ENCODE data around the gene PIF1. TPM values are rescaled to one million over a fixed set of nuclear protein-coding genes. Genes with fewer than 3 reads are reported as not detected.
A peak's percentile ranks its signal among the peaks of the same experiment; 100 is the strongest.

The PIF1 gene, protein sequence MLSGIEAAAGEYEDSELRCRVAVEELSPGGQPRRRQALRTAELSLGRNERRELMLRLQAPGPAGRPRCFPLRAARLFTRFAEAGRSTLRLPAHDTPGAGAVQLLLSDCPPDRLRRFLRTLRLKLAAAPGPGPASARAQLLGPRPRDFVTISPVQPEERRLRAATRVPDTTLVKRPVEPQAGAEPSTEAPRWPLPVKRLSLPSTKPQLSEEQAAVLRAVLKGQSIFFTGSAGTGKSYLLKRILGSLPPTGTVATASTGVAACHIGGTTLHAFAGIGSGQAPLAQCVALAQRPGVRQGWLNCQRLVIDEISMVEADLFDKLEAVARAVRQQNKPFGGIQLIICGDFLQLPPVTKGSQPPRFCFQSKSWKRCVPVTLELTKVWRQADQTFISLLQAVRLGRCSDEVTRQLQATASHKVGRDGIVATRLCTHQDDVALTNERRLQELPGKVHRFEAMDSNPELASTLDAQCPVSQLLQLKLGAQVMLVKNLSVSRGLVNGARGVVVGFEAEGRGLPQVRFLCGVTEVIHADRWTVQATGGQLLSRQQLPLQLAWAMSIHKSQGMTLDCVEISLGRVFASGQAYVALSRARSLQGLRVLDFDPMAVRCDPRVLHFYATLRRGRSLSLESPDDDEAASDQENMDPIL
- 0.99 TPM for total RNA-seq

DNA sequence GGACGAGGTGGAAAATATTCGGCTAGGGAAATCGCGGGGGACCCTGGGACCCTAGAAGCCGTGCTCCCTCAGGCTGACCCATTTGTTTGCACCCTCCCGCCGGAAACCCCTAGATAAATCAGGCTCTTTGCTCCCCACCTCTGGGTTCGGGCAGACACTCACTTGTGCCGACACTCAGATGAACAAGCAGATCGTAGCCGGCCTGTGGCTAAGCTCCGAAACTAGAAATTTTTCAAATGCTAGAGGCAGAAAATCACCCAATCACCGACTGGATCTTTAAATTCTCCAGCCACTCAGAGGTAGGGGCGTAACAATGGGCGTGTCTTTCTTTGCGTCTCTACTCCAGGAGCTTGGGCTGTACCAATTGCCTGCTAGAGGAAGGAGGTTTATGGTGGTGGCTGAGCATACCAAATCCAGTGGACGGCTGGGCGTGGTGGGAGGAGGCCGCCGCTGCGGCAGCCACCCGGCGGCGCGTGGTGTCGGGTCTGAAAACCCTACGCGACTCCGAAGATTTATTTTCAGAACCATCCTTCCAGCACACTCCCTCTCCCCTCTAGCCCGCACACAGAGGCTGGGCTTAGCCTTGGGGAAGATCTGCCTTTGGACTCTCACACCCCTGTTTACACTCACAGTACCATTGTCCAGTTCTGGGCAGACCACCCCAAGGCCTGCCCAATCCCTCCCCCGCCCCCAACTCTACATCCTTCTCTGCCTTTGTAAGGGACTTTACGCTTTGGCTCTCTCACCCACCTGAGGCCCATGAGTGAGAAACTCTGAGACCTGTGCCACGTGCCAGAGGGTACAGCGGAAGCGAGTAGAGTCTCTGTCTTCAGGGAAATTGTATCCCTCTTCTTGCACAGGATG is at the start of gene PIF1:
Gene PIF1, minus strand, starts transcription at position 217 of the 864 bp plus-strand sequence. CDS start 1,312 bp downstream, outside the sequence.
- DNase-seq (ENCODE audit: low spot score): peak; percentile 94

DNA sequence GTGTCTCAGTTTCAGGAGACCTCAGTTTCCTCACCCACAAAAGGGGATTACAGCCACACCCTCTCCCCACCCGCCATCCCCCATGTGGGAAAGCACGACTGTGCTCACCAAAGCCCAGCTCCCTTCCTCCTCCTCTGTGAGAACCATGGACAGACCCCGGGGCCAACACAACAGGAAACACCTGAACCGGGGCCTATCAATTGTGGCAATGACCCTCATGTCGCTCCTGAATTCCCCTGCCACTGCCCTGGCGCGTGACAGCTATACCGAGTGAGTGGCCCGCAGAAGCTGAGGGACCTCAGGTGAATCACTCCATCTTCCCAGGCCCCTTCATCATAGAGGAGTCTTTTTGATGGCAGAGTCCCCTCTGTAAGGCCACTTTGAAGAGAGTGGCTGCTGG is 44.9 kb upstream of the PIF1 start:
- no peak for DNase-seq (ENCODE audit: low spot score)

DNA sequence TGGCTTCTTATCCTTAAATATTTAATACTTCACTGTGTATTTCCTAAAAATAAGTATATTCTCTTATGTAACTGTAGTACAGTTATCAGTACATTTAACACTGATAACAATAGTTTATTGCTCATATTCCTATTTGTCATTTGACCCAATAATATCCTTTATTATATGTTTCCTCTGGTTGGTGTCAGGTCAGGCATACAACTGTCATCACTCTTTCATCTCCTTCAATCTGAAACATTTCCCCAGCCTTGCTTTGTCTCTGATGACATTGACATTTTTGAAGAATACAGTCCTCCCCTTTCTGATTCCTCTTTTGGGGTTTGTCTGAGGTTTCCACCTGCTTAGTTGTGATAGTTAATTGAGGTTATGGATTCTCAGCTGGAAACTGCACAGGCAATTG is 44.1 kb upstream of the PIF1 start:
- no peak for DNase-seq (ENCODE audit: low spot score)

DNA sequence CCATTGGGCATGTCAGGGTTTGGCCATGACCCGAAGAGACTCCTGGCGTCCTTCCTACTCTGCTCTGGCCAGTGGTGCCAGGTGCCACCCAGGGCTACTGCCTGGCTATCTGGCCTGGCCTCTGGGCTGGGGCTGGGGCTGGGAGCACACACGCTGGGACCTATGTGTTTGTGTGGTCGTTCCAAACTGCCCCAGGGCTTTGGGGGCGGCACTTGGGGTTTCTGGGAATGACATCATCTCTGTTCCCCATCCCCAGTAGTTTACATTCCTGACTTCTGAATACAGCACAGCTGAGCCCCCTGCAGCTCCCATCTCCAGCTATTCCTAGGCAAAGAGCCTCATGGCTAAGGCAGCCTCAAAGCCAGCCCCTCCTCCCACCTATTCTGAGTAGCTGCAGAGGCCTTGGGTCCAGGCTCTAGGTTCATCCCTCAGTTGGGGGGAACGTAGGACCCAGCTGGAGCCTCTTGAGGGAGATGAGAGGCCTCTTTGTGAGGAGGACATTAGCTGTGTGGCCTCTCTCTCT is 40.6 kb upstream of the PIF1 start:
- no peak for DNase-seq (ENCODE audit: low spot score)

DNA sequence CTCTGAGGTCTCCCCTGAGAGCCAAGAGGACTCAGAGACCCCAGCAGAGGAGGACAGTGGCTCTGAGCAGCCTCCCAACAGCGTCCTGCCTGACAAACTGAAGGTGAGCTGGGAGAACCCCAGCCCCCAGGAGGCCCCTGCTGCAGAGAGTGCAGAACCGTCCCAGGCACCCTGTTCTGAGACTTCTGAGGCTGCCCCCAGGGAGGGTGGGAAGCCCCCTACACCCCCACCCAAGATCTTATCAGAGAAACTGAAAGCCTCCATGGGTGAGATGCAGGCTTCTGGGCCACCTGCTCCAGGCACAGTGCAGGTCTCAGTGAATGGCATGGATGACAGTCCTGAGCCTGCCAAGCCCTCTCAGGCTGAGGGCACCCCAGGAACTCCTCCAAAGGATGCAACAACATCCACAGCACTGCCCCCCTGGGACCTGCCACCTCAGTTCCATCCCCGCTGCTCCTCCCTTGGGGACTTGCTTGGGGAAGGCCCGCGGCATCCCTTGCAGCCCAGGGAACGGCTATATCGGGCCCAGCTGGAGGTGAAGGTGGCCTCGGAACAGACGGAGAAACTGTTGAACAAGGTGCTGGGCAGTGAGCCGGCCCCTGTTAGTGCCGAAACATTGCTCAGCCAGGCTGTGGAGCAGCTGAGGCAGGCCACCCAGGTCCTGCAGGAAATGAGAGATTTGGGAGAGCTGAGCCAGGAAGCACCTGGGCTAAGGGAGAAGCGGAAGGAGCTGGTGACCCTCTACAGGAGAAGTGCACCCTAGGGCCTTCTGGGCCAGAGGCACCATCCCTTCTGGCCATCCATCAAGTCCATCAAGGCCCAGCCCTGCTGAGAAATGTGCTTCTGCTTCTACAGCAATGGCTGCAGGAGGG is 39.9 kb upstream of the PIF1 start:
- no peak for DNase-seq (ENCODE audit: low spot score)

DNA sequence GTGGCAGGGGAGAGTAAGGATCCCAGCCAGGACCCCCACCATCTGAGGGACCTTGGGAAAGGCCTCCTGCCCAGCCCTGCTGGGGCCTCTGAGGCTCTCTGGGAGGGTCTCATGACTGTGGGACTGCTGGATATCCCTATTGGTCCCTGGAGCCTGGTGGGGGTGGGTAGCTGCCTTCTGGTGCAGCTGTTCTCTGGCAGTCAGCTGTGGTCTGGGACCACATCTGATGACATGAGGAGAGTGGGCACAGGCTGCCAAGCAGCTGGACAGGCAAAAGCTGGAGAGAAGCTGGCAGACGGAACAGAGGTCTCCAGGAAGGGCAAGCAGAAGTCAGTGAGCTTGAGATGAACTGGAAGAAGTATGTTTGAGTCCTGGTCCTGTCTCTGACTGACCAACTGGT is 38.6 kb upstream of the PIF1 start:
- DNase-seq (ENCODE audit: low spot score): no peak

DNA sequence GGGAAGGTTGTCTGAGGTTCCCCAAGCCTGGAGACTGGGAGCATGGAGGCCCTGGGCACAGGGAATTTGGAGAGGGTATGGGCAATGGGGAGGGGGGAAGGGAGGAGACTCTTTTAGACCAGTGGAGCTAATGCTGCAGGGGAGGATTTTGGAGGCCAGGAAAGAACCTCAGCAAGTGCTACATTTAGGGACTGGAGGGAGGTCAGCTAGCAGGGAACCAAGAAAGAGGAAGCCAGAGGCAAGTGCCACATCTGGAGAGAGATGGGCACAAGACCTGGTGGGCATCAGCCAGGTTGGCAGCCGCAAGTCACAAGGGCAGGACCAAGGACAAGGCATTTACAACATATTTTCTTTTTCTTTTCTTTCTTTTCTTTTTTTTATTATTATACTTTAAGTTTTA is 37.0 kb upstream of the PIF1 start:
- no peak for DNase-seq (ENCODE audit: low spot score)

DNA sequence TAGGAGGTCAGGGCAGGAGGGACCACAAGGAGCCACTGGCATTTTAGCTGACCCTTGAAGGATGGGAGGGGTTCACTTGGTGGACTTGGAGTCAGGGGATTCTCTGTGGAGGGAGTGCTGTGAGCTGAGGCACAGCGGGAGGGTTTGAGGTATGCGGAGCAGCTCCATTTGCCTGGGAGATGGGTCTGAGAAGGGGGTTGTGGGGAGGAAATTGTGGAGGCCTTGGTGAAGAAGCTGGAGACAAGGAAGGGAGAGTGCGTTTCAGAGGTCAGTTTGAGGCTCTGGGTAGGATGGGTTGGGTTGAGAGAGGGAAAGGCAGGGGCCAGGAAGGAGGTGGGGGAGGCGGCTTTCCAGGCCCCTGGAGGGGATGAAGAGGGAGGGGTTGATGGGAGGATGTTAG is 36.5 kb upstream of the PIF1 start:
- DNase-seq (ENCODE audit: low spot score): no peak

DNA sequence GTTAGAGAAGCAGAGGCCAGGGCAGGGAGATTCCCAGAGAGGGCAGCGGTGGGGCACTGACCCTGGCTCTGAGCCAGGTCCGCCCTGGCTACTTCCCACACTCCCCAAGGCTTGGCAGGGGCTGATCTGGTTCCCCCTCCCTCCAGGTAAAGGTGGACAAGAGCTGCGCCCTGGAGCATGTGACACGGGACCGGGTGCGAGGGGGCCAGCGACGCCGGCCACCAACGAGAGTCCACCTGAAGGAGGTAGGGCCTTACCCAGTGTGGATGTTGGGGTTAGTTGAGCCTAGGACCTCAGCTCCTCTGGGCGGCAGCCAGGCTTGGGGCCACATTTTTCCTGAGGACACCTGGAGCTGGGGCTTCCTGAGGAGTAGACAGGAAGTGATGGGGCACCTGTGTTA is 35.9 kb upstream of the PIF1 start:
- no peak for DNase-seq (ENCODE audit: low spot score)

DNA sequence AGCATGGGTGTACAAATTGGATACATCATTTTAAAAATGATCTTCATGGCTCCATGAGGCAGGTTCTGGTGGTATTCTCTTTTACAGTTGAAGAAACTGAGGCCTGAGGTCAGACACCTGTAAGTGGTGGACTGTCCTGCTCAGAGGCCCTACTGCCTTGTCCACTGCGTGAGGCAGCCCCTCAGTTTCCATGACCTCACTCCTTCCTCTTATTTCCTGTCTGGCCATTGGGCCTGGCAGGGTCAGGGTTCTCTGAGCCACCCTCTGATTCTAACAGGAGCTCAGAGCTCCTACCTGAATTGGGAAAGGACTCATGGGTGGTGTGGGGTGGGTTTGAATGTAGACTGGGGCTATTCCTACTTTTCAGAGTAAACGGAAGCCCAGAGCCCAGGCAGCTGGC is 33.8 kb upstream of the PIF1 start:
- no peak for DNase-seq (ENCODE audit: low spot score)

DNA sequence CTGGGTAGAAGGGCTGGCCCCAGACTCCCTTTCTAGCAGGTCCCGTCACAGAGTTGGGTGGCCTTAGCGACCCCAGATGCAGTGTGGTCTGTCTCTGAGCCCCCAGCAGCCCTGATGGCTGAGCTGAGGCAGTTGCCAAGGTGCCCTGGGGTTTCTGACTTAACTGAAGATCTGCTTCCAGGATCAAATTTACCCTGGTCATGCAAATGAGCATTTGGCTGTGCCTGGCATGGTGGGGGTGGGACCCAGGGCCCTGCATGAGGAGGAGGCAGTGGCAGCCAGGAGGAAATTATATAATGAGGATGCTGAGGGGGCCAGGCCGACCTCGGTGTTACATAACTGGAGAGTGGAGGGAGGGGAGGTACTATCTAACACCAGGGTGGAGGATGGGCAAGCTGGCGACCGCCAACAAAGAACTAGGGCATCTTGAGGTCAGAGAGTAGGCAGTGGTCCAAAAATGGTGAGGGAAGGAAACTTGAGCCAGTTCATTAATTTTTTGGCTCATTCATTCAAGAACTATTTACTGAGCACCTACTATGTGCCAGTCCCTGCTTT is 32.7 kb upstream of the PIF1 start:
- DNase-seq (ENCODE audit: low spot score): no peak

DNA sequence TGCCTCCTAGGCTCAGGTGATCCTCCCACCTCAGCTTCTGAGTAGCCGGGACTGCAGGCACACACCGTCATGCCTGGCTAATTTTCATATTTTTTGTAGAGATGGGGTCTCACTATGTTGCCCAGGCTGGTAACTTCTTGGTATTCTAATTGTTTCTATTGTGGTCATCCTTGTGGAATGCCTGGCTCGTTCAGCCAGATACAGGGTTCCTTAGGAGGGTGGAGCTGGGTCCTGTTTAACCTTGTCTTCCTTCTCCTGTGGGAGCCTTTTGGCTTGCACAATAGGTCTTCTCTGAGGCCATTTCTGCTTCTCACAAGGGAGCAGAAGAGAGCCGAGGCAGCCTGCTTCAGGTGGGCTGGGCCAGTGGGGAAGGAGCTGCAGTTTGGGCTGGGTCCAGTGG is 32.0 kb upstream of the PIF1 start:
- DNase-seq (ENCODE audit: low spot score): no peak

DNA sequence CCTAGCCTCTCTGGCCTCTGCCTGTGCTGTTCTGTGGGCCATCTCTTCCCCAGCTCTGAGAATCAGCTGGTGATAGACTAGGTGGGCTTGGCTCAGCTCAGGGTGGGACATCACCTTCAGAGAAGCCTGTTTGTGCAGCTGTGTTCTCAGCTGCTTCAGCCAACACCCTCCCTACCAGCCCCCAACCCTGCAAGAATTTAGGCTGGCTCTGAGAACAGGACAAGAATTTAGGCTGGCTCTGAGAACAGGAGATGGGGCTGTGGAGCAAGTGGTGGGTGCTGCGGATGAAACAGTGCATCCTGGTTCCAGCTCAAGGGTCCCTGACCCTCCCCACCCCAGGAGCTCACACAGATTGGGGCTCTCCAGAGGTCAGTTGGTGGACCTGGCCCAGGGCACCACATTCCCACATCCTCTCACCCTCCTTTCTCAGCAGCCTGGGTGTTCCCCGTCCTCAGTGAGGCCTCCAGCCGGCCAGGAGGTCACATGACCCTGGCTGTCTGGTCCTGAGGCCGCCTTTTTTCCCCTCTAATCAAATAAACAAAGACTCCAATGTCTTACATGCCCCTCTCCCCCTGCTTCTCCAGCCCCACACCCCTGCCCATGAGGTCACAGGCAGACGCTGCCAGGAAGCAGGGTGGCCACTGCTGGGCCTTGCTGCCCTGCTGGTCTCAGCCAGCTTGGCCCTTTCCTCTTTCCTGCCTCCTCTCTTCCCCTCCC is 31.1 kb upstream of the PIF1 start:
- peak; percentile 77 for DNase-seq (ENCODE audit: low spot score)

DNA sequence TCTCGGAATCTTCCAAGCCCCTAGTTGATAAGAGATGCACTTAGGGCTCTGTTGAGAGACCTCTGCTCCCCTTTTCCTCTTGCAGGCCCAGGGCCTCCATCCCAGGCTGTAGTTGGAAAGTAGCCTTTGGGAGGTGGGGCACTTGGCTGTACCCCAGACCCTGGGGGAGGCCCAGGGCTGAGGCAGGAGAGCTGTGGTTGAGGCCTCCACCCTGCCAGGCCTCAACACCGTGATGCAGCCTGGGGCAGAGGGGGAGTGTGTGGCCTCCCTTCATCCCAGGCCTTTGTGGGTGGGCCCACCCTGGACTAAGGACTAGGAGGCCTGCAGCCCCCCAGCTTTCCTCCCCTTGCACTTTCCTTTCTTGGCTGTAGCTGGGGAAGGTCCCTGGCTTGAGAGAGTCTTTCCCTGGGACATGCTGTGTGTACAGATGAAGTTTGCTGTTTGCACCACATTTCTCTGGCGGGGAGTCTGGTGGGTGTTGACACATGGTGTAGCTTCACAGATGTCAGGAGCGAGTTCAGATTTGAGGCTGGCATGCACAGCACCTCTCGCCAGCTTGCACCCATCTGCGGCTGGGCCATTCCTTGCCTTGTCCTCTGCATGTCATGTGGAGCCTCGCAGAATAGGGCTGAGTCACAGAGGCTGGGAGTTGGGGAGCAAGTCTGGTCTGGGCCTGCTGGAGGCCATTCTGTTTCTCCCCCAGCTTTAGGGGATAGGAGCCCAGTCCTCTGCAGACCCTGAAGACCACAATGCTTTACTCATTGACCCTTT is 29.9 kb upstream of the PIF1 start:
- no peak for DNase-seq (ENCODE audit: low spot score)

DNA sequence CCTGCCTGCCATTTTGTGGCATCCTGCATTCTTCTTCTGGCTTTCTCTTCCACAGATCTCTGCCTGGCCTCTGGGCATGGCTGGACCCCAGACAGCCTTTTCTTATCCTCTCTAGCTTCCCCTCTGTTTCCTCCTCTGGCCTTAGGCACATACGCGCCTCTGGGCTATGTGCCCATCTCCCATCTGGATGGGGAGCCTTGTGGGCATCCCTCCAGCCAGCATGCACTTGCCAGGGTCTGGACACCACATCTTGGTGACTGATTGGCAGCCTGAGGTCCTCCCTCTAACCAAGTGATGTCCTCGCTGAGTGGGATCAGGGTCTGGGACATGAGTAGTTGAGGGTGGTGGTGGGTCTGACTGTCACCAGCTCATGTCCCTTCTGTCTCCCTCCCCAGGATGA is 29.1 kb upstream of the PIF1 start:
- DNase-seq (ENCODE audit: low spot score): no peak

DNA sequence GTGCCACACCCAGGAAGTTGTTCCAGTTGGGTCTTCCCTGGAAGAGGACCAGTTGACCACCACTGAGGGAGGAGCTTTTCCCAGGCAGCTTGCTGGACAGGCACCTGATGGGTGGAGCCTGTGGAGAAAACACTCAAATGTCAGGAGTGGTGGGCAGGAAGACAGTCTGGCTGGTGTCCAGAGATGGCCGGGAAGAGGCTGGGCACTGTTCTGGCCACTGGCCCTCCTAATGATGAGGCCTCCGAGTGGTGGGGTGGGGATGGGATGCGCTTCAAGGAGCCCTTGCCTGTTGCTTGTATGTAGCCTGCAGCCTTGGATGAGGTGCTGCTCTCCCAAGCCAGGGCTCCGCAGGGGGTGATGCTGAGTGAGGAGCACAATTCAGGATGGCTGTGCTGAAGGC is 28.6 kb upstream of the PIF1 start:
- DNase-seq (ENCODE audit: low spot score): no peak

DNA sequence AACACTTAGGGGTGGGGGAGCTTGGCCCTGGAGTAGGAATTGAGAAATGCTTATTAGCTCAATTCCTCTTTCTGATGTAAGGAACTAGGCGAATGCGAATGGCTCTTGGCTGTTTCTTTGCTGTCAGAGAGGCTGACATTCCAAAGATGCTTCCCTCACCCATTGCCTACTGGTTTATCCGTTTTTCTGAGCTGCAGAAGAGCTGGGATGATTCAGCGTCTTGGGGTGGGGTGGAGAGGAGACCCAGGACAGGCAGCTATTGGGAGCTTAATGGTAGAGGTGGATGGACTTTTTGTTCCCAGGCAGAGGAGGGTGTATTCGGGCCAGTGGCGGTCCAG is 26.0 kb upstream of the PIF1 start:
- no peak for DNase-seq (ENCODE audit: low spot score)

DNA sequence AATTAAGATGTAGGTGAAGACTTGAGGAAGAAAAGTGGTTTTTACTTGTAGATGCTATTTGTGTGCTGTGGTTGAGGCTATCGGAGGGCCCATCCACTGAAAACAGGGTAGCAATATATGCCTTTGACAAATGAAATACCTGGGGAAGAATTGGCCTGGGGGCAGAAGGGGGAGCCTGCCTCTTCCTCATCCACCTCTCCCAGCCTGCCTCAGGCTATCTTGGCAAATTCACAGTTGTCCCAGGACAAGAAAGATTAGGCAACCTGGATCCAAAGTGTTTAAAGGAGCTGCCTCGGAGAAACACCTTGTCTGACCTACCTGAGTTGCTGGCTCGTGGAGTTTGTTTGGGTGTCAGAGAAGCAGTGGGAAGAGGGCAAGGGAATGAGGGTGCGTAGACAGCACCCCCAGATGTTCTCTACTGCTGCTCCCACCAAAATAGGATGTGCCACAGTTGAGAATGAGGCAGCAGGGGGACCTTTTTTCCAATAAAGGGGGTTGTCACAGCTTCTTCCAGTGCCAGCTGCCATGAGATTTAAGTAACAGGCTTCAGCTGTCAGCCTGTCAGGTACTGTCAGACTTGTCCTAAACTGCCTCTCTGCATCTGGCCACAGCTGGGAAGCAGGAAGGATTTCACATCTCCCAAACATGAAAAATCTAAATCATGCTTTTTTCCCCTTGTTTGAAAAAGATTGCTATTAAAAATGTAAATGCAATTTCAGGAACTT is 25.5 kb upstream of the PIF1 start:
- no peak for DNase-seq (ENCODE audit: low spot score)

Measured in ureter (tissue), 1 donor.